Thoracic aorta (tissue), 2 donors: ENCODE measurements around the gene OR7A10. TPM values are rescaled to one million over a fixed set of nuclear protein-coding genes. Genes with fewer than 3 reads are reported as not detected.

Experiments used
- ATAC-seq: fragments of 150-250 bp; one replicate; pipeline ENCODE4 v1.8.0; 2017; ENCODE audit warnings: low read depth; ENCODE audit not compliant: insufficient number of reproducible peaks, low FRiP score
- DNase-seq: peaks from one replicate; pipeline ENCODE4 v3.0.0-alpha.2; 2020; ENCODE audit warnings: low spot score
- H3K27ac ChIP-seq, 2 donors: fragments of 200-600 bp; sonication (generic); 1 replicate in 1 of 2; 2 replicates in 1 of 2; pipeline ENCODE4 v1.5.1; 2016; ENCODE audit warnings: mild to moderate bottlenecking in 2 of 2, moderate library complexity in 2 of 2
- H3K27me3 ChIP-seq: fragments of 200-600 bp; sonication (generic); replicated peaks from 2 replicates; pipeline ENCODE4 v1.6.0; 2016; ENCODE audit warnings: mild to moderate bottlenecking; ENCODE audit not compliant: insufficient read depth
- H3K36me3 ChIP-seq: fragments of 200-600 bp; sonication (generic); one replicate; pipeline ENCODE4 v1.5.1; 2016
- H3K4me1 ChIP-seq, 2 donors: fragments of 200-600 bp; sonication (generic); 1 replicate in 1 of 2; 2 replicates in 1 of 2; pipeline versions ENCODE4 v1.5.1 to v1.6.0; 2016; ENCODE audit warnings: low read depth in 2 of 2, mild to moderate bottlenecking in 1 of 2; ENCODE audit not compliant: control insufficient read depth in 1 of 2
- H3K4me3 ChIP-seq: fragments of 200-600 bp; sonication (generic); 2 replicates; pipeline ENCODE4 v1.5.1; 2016; ENCODE audit warnings: mild to moderate bottlenecking
- H3K9me3 ChIP-seq: fragments of 200-600 bp; sonication (generic); 2 replicates; pipeline ENCODE4 v1.5.1; 2016
- total RNA-seq, 2 donors: library from RNA; depleted of rRNA; stranded (reverse); fragments of >200 nt; gene quantifications; one replicate each; pipeline versions ENCODE4 v1.1.0 to v1.2.3, GENCODE V29; 2016
- TF ChIP-seq, protein P1 (sequence below): fragments of 200-600 bp; sonication (generic); IDR thresholded peaks from one replicate; pipeline ENCODE4 v1.5.1; 2019; ENCODE audit warnings: antibody characterized with exemption

OR7A10 gene
- total RNA-seq, 2 donors from 2014 or later, result not detected

DNA sequence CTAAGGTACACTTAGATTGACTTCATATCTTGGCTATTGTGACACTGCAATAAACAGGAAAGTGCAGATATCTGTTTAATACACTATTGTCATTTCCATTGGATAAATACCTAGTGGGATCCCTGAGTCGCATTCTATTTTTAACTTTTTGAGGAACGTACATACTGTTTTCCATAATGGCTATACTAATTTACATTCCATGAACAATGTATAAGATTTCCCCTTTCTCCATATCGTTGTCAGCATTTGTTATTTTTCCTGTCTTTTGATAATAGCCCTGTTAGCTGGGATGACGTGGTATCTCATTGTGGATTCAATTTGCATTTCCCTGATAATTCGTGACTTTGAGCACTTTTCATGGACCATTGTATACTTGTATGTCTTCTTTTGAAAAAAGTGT lies 19.8 kb upstream of the OR7A10 start:
- DNase-seq (no peak), ATAC-seq (no peak)
- Histone ChIP-seq H3K36me3 (no peaks in the 10 kb centered on the region), H3K4me1 (no peaks in the 10 kb centered on the region), H3K4me3 (no peak overlapping the region), H3K27ac (no peak overlapping the region), H3K9me3 (no peaks in the 10 kb centered on the region), H3K27me3 (no peaks in the 10 kb centered on the region)
- TF ChIP-seq, protein P1, sequence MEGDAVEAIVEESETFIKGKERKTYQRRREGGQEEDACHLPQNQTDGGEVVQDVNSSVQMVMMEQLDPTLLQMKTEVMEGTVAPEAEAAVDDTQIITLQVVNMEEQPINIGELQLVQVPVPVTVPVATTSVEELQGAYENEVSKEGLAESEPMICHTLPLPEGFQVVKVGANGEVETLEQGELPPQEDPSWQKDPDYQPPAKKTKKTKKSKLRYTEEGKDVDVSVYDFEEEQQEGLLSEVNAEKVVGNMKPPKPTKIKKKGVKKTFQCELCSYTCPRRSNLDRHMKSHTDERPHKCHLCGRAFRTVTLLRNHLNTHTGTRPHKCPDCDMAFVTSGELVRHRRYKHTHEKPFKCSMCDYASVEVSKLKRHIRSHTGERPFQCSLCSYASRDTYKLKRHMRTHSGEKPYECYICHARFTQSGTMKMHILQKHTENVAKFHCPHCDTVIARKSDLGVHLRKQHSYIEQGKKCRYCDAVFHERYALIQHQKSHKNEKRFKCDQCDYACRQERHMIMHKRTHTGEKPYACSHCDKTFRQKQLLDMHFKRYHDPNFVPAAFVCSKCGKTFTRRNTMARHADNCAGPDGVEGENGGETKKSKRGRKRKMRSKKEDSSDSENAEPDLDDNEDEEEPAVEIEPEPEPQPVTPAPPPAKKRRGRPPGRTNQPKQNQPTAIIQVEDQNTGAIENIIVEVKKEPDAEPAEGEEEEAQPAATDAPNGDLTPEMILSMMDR, result no peak

DNA sequence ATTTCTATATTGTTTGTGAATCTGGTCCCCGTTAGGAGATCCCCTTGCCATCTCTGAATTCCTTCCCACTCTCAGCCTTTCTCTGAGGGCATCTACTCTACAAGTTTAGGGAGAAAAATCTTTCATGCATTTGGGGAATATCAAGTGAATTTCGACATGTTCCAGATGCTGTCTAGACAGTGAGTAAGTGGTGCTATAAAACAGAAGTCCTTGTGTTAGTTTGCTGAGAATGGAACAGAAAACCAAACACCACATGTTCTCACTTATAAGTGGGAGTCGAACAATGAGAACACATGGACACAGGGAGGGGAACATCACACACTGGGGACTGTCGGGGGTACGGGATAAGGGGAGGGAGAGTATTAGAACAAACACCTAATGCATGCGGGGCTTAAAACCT lies 5.1 kb downstream of the OR7A10 start:
- H3K9me3 ChIP-seq, result no peaks in the 10 kb centered on the region
- no peak overlapping the region for H3K27ac ChIP-seq
- no peak for DNase-seq
- no peak overlapping the region for H3K4me3 ChIP-seq
- H3K4me1 ChIP-seq, result no peaks in the 10 kb centered on the region
- TF ChIP-seq, protein P1, result no peak
- no peak for ATAC-seq
- H3K36me3 ChIP-seq, result no peaks in the 10 kb centered on the region
- no peaks in the 10 kb centered on the region for H3K27me3 ChIP-seq

DNA sequence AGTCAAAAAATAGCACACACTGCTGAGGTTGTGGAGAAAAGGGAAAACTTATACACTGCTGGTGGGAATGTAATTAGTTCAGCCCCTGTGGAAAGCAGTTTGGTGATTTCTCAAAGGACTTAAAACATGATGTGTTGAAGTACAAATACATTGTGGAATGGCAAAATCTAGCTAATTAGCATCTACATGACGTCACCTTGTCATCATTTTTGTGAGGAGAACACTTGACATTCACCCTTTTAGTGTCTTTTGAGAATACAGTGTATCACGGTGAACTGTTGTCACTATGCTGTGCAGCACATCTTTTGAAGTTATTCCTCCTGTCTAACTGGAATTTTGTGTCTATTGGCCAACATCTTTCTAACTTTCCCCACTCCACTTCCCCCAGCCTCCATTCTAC lies 5.6 kb downstream of the OR7A10 start:
- no peak for DNase-seq
- no peak overlapping the region for H3K4me3 ChIP-seq
- no peak for ATAC-seq
- no peaks in the 10 kb centered on the region for H3K9me3 ChIP-seq
- TF ChIP-seq, protein P1, result no peak
- no peaks in the 10 kb centered on the region for H3K4me1 ChIP-seq
- no peak overlapping the region for H3K27ac ChIP-seq
- no peaks in the 10 kb centered on the region for H3K36me3 ChIP-seq
- H3K27me3 ChIP-seq, result no peaks in the 10 kb centered on the region

DNA sequence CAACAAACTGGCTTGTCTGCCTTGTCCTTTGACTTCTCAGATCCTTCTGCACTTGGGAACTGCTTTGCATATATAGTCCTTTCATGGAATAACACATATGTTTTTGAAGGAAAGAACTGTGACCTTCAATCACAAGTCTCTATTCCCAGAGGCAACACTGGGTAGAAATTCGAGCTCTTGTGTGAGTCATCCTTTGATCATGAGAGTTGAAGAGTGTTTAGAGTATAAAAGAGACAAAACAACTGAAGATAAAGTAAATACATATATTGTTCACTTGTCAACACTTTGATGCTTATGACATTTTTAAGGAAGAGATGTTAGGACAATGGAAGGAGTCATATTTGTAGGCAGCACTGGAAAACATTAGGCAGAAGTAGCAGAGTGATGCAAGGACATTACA lies 8.5 kb downstream of the OR7A10 start:
- H3K27me3 ChIP-seq, result no peaks in the 10 kb centered on the region
- no peak overlapping the region for H3K4me3 ChIP-seq
- ATAC-seq, result no peak
- H3K27ac ChIP-seq, result no peak overlapping the region
- no peak for DNase-seq
- H3K4me1 ChIP-seq, result no peaks in the 10 kb centered on the region
- no peaks in the 10 kb centered on the region for H3K9me3 ChIP-seq
- no peaks in the 10 kb centered on the region for H3K36me3 ChIP-seq
- TF ChIP-seq, protein P1, result no peak

DNA sequence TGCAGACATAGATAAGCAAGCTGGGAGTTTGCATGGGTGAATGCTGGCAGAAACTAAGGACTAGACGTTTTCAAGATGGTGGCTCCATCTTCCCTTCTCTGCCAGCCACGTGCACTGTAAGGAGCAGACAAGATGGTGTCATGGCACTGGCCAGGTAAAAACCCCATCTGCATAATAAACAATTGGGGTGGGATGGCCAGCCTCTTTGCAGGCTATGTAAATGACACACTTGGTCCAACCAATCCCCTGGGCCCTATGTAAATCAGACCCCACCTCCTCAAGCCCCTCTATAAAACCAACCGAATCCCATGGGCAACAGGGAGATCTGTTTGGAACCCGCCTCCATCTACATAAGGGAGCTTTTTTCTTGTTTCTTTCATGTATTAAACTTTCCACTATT lies 11.3 kb downstream of the OR7A10 start:
- TF ChIP-seq, protein P1, result no peak
- Histone ChIP-seq H3K4me1 (no peaks in the 10 kb centered on the region), H3K27me3 (no peaks in the 10 kb centered on the region), H3K36me3 (no peaks in the 10 kb centered on the region), H3K9me3 (no peaks in the 10 kb centered on the region), H3K27ac (no peak overlapping the region), H3K4me3 (no peak overlapping the region)
- DNase-seq, result no peak
- ATAC-seq, result no peak
